ENCODE measurements around the gene FAM174C. TPM values are rescaled to one million over a fixed set of nuclear protein-coding genes. Genes with fewer than 3 reads are reported as not detected.

The FAM174C gene
- total and polyA plus RNA-seq, 2 donors = 29.2 to 62.2 TPM

- no peaks in the 10 kb centered on the region for H3K4me1 ChIP-seq (ENCODE audit: control insufficient read depth in 2 of 2, insufficient read depth in 2 of 2, low read length in 2 of 2)
- WGBS = 95% methylated on average over 61 of the region's 61 CpGs
- peaks cover 15 to 35% of the 10 kb centered on the region in 2 donors for H3K36me3 ChIP-seq (ENCODE audit: control insufficient read depth in 2 of 2, insufficient read depth in 2 of 2, low read length in 1 of 2)
- no peak for DNase-seq (ENCODE audit: low read depth in 6 of 9, low spot score in 9 of 9)
- peaks cover 0 to 3% of the 10 kb centered on the region in 2 donors for H3K9me3 ChIP-seq (ENCODE audit: control insufficient read depth in 2 of 2, insufficient read depth in 1 of 2, low read length in 1 of 2)
- peaks cover 3 to 25% of the 10 kb centered on the region in 2 donors for H3K27me3 ChIP-seq (ENCODE audit: control insufficient read depth in 2 of 2, insufficient read depth in 1 of 2, low read length in 1 of 2)
- H3K4me3 ChIP-seq (ENCODE audit: low read length in 2 of 2) = no peak overlapping the region
- no peak overlapping the region for H3K27ac ChIP-seq (ENCODE audit: low read depth in 1 of 2, low read length in 1 of 2)
Observed at GRCh38 chr19:1229924-1230782, 45.2 kb upstream of the FAM174C start.

GRCh38 chr19:1230783-1231489, 44.4 kb upstream of the FAM174C start:
- peaks cover 11 to 33% of the 10 kb centered on the region in 2 donors for H3K27me3 ChIP-seq (ENCODE audit: control insufficient read depth in 2 of 2, insufficient read depth in 1 of 2, low read length in 1 of 2)
- no peaks in the 10 kb centered on the region for H3K4me1 ChIP-seq (ENCODE audit: control insufficient read depth in 2 of 2, insufficient read depth in 2 of 2, low read length in 2 of 2)
- H3K27ac ChIP-seq (ENCODE audit: low read depth in 1 of 2, low read length in 1 of 2) = no peak overlapping the region
- peaks cover 0 to 5% of the 10 kb centered on the region in 2 donors for H3K9me3 ChIP-seq (ENCODE audit: control insufficient read depth in 2 of 2, insufficient read depth in 1 of 2, low read length in 1 of 2)
- H3K4me3 ChIP-seq (ENCODE audit: low read length in 2 of 2) = no peak overlapping the region
- peaks cover 13 to 30% of the 10 kb centered on the region in 2 donors for H3K36me3 ChIP-seq (ENCODE audit: control insufficient read depth in 2 of 2, insufficient read depth in 2 of 2, low read length in 1 of 2)
- WGBS = 93% methylated on average over 38 of the region's 38 CpGs
- no peak for DNase-seq (ENCODE audit: low read depth in 6 of 9, low spot score in 9 of 9)

- Histone ChIP-seq H3K27me3 (ENCODE audit: control insufficient read depth in 2 of 2, insufficient read depth in 1 of 2, low read length in 1 of 2) (peaks cover 21 to 43% of the 10 kb centered on the region in 2 donors), H3K36me3 (ENCODE audit: control insufficient read depth in 2 of 2, insufficient read depth in 2 of 2, low read length in 1 of 2) (peaks cover 7 to 20% of the 10 kb centered on the region in 2 donors), H3K27ac (ENCODE audit: low read depth in 1 of 2, low read length in 1 of 2) (no peak overlapping the region), H3K9me3 (ENCODE audit: control insufficient read depth in 2 of 2, insufficient read depth in 1 of 2, low read length in 1 of 2) (peaks cover 0 to 6% of the 10 kb centered on the region in 2 donors), H3K4me1 (ENCODE audit: control insufficient read depth in 2 of 2, insufficient read depth in 2 of 2, low read length in 2 of 2) (peaks cover under 1 to 2% of the 10 kb centered on the region in 2 donors), H3K4me3 (ENCODE audit: low read length in 2 of 2) (no peak overlapping the region)
- WGBS = 89% methylated on average over 15 of the region's 15 CpGs
- DNase-seq (ENCODE audit: low read depth in 6 of 9, low spot score in 9 of 9) = no peak
Observed at GRCh38 chr19:1231729-1232637, 43.3 kb upstream of the FAM174C start.

DNA sequence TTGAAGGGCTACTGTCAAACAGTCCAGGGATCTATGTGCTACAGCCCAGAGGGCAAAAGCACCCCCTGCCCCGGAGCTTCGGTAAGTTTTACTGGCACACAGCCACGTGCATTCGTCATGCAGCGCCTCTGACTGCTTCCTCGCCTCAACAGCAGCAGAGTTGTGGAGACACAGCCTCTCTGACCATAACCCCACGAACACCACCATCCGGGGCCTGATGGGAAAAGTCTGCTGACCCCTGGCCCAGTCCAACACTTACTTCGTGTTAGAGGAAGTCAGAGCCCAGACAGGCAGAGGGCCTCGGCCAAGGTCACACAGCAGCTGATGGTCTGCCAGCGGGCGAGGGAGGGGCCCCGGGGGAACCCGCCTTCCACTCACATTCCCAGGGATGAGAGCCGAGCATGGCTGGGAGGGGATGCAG, 42.7 kb upstream of the FAM174C start:
- H3K27ac ChIP-seq (ENCODE audit: low read depth in 1 of 2, low read length in 1 of 2) = no peak overlapping the region
- WGBS = 69% methylated on average over 15 of the region's 15 CpGs
- H3K9me3 ChIP-seq (ENCODE audit: control insufficient read depth in 2 of 2, insufficient read depth in 1 of 2, low read length in 1 of 2) = peaks cover 0 to 6% of the 10 kb centered on the region in 2 donors
- peaks cover 3 to 13% of the 10 kb centered on the region in 2 donors for H3K36me3 ChIP-seq (ENCODE audit: control insufficient read depth in 2 of 2, insufficient read depth in 2 of 2, low read length in 1 of 2)
- peaks cover 3 to 6% of the 10 kb centered on the region in 2 donors for H3K4me1 ChIP-seq (ENCODE audit: control insufficient read depth in 2 of 2, insufficient read depth in 2 of 2, low read length in 2 of 2)
- peaks cover 28 to 49% of the 10 kb centered on the region in 2 donors for H3K27me3 ChIP-seq (ENCODE audit: control insufficient read depth in 2 of 2, insufficient read depth in 1 of 2, low read length in 1 of 2)
- DNase-seq (ENCODE audit: low read depth in 6 of 9, low spot score in 9 of 9) = no peak
- H3K4me3 ChIP-seq (ENCODE audit: low read length in 2 of 2) = no peak overlapping the region

DNA sequence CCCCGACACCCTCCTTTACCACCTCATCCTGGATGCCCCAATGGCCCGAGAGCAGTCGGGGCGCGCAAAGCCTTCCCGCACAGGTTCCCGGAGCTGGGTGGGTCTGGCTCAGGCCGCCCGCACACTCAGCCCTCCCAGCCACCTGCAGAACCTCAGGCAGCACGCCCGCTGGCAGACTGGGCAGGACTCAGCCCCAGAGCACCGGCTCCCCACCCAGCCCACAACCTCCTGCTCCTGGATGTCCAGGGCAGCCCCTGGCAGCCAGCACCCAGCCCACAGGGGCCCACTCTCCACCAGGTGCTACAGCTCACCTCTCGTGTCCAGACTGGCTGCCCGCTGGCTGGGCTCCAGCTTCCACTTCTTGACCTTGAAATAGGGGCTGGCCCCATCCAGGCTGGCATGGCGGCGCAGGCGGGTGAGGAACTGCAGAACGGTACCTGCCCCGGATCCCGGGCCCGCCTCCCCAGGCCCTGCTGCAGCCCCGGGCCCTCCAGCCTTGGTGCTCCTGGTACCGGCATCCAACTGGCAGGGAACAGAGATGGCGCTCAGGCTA, 42.1 kb upstream of the FAM174C start:
- H3K27me3 ChIP-seq (ENCODE audit: control insufficient read depth in 2 of 2, insufficient read depth in 1 of 2, low read length in 1 of 2) = peaks cover 33 to 52% of the 10 kb centered on the region in 2 donors

DNA sequence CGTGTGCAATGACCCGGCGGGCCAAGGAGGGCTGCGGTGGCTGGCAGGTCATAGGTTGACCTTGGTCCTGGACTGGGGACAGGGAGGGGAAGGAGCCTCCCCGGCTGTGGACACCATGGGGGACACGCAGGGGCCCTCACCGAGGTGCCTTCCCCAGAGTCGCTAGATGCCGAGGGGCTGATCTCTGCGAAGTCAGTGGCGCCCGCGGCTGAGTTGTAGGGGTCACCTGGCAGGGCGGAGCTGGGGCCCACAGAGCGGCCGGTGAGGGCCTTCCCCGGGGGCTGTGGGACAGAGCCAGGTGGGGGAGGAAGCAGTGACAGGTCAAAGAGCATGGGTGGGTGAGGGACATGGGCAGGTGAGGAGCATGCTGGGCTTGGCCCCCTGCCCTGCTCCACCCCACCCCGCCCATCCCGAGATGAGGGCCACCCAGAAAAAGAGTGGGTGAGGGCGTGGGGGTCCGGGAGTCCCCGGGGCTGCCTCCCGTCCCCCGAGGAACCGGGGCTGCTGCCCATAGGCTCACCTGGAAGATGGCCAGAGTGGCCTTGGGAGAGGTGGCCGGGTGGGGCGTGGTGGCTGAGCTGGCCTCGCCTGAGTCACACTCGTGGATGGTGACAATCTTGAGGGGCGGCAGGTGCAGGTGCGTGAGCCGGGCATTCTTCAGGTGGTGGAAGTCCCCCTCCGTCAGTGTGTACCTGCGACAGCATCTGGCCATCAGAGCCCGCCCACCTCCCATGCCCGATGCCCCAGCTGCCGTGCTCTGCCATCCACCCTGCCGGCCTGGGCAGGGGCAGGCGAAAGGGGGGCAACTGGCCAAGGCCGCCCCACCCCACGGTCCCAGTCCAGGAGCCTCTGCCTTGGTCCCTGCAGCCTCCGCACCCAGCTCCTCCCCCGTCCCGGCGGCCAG, 41.0 kb upstream of the FAM174C start:
- peaks cover 7 to 10% of the 10 kb centered on the region in 2 donors for H3K4me1 ChIP-seq (ENCODE audit: control insufficient read depth in 2 of 2, insufficient read depth in 2 of 2, low read length in 2 of 2)

More for the DNA sequence above, 42.1 kb upstream of the FAM174C start:
- no peak overlapping the region for H3K27ac ChIP-seq (ENCODE audit: low read depth in 1 of 2, low read length in 1 of 2)
- H3K9me3 ChIP-seq (ENCODE audit: control insufficient read depth in 2 of 2, insufficient read depth in 1 of 2, low read length in 1 of 2) = peaks cover 0 to 6% of the 10 kb centered on the region in 2 donors
- no peak for DNase-seq (ENCODE audit: low read depth in 6 of 9, low spot score in 9 of 9)
- WGBS = 94% methylated on average over 24 of the region's 24 CpGs
- H3K4me1 ChIP-seq (ENCODE audit: control insufficient read depth in 2 of 2, insufficient read depth in 2 of 2, low read length in 2 of 2) = peaks cover 5 to 9% of the 10 kb centered on the region in 2 donors
- no peak overlapping the region for H3K4me3 ChIP-seq (ENCODE audit: low read length in 2 of 2)
- H3K36me3 ChIP-seq (ENCODE audit: control insufficient read depth in 2 of 2, insufficient read depth in 2 of 2, low read length in 1 of 2) = peaks cover 0 to 8% of the 10 kb centered on the region in 2 donors

GRCh38 chr19:1234955-1235380, 40.4 kb upstream of the FAM174C start:
- WGBS = 94% methylated on average over 43 of the region's 43 CpGs
- Histone ChIP-seq H3K36me3 (ENCODE audit: control insufficient read depth in 2 of 2, insufficient read depth in 2 of 2, low read length in 1 of 2) (no peaks in the 10 kb centered on the region), H3K4me3 (ENCODE audit: low read length in 2 of 2) (no peak overlapping the region), H3K27me3 (ENCODE audit: control insufficient read depth in 2 of 2, insufficient read depth in 1 of 2, low read length in 1 of 2) (peaks cover 51 to 70% of the 10 kb centered on the region in 2 donors), H3K27ac (ENCODE audit: low read depth in 1 of 2, low read length in 1 of 2) (no peak overlapping the region), H3K9me3 (ENCODE audit: control insufficient read depth in 2 of 2, insufficient read depth in 1 of 2, low read length in 1 of 2) (peaks cover 0 to 10% of the 10 kb centered on the region in 2 donors), H3K4me1 (ENCODE audit: control insufficient read depth in 2 of 2, insufficient read depth in 2 of 2, low read length in 2 of 2) (peaks cover 10 to 14% of the 10 kb centered on the region in 2 donors)
- DNase-seq (ENCODE audit: low read depth in 6 of 9, low spot score in 9 of 9) = no peak

More for the DNA sequence above, 41.0 kb upstream of the FAM174C start:
- 94% methylated on average over 45 of the region's 45 CpGs for WGBS
- H3K9me3 ChIP-seq (ENCODE audit: control insufficient read depth in 2 of 2, insufficient read depth in 1 of 2, low read length in 1 of 2) = peaks cover 0 to 6% of the 10 kb centered on the region in 2 donors
- peaks cover 44 to 63% of the 10 kb centered on the region in 2 donors for H3K27me3 ChIP-seq (ENCODE audit: control insufficient read depth in 2 of 2, insufficient read depth in 1 of 2, low read length in 1 of 2)
- no peak for DNase-seq (ENCODE audit: low read depth in 6 of 9, low spot score in 9 of 9)
- no peak overlapping the region for H3K27ac ChIP-seq (ENCODE audit: low read depth in 1 of 2, low read length in 1 of 2)
- H3K4me3 ChIP-seq (ENCODE audit: low read length in 2 of 2) = no peak overlapping the region
- H3K36me3 ChIP-seq (ENCODE audit: control insufficient read depth in 2 of 2, insufficient read depth in 2 of 2, low read length in 1 of 2) = no peaks in the 10 kb centered on the region
